Activated CD8-positive, alpha-beta memory T cell treated with anti-CD3 and anti-CD28 coated beads, Interleukin-2, amount 50 U/mL, for 48 hours (primary cell): ENCODE measurements around the gene AVEN.
"Not testable (repeated sequence)": the region's sequence is repeated elsewhere in the genome, so short reads cannot be mapped to it uniquely, and the experiment has no call there.

Experiments used
- DNase-seq: peaks from one replicate; pipeline ENCODE4 v3.0.0-alpha.2; 2020

The AVEN gene

DNA sequence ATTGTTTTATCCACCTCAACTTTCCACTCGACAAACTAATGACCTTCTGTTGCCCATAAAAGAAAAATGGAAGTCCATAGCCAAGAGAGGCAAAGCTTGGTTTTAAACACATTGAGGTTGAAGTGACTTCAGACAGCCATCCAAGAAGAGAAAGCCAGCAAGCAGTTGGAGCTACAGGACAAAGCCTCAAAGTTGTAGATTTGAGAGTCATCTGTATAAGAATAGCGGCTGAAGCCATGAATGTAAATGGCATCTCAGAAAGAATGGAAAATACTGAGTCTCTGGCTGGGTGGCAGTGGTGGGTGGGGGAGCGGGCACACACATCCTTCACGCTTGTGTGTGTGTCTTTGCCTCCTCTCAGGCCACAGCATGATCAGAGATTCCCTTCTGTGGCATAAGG is 194.8 kb downstream of the AVEN start:
- no peak for DNase-seq

DNA sequence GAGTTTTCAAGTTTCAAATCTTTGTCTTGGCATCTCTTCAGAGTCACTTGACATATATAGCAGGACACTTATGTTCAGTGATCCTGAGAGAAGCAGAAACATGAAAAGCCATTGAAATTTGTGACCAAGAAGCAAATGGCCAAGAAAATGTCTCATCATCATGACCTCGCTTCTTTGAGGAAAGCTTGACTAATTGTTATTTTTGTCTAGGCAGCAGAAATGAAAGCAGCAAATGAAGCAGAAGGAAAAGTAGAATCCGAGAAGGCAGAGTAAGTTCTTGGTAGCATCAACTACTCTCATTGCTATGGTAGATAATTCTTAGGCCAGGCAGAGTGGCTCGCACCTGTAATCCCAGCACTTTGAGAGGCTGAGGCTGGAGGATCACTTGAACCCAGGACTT is 198.4 kb downstream of the AVEN start:
- DNase-seq = no peak

DNA sequence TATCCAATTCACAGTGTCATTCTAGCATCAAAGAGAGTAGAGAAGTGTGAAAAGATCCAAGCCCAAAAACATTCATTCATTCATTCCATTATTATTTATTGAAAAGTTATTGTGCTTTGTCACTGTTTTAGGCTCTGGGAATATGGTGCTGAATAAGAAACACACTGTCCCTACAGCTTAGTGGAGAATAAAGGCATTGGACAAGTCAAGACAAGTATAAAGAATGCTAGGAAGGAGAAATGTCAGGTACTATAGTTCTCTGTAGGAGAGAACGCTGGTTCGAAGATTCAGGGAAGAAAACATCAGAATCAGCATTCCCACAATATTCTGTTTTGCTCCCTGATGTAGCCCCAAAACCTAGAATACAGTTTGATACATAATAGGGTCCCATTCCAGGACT is 199.5 kb downstream of the AVEN start:
- DNase-seq = no peak

DNA sequence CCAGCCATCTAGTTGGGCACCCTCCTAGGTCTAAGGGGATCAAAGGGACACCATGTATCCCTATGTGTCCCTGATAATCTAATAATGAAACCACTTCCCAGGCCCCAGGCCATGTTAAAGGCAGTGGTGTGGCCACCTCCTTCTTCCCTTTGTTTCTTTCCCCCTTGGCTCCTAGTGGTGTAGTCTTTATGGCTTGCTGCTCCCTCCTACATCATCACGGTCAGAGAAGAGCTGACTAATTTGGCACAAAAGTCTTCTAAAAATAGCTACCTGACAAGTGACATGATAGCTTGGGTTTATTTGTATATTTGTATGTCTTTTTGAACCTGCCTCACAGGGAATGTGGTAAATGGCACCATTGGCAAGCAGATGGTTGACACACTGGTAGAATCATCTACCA is 201.7 kb downstream of the AVEN start:
- DNase-seq = no peak

DNA sequence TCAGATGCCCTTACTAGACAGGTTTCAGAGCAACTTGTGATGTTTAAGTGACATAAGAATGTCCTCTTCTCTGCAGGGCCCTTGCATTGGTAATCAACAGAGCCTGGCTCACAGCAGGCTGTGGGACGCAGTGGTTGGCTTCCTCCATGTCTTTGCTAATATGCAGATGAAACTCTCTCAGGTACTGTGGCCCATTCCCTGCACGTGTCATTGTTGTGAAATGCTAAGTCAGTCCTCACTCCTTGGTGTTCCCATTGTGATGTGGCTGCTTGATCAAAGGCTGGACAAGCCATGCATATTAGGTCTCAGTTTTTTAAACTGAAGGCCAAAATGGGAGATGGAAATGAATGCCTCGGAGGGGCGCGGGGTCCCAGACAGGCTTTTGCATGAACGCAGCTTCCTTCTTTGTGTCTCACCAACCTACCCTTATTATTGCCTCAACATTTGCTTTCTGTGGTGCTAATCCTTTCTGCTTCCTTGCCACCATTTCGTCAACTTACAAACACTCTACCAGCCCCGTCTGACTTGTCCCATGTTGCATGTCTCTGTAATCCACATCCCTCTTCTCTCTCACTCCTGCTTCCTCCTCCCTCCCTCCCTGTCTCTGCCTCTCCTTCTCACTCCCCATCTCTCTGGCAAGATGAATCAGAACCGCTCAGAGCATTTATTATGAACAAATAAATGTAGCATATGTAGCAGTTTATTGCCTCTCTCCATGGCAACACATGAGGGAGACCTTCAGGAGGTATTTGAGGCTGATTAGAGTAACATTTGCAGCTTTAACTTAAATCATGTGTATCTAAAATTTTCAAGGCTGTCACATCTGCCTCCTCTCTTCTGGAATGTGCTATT is 203.9 kb downstream of the AVEN start:
- DNase-seq = no peak

DNA sequence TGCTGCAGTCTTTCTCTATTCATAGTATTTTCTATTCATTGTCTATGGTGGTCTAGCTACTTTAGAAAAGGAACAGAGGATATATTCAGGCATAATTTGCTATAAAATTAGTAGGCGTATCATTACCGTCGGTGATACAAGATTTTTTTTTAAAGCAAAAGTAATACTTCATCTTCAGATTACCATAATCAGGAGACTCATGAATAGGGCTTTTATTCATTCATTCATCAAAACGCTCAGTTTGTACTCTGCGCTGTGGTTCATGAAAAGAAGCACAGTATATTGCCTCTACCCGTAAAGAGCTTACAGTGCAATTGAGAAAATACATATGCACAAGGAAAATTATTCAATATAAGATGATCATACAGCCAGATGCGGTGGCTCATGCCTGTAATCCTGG is 207.4 kb downstream of the AVEN start:
- DNase-seq = no peak

DNA sequence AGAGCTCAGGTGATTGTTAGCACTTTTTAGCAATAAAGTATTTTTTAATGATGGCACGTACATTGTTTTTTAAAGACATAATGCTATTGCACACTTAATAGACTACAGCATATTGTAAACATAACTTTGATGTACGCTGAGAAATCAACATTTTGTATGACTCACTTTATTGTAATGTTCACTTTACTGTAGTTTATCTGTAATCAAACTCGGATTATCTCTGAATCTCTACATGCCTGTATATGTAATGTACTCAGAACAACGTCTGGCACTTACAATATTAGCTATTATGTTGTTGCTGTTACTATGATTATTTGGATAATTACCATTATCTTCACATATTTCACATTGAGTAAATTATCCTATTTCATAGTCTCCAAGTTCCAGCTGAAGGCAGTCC is 208.7 kb downstream of the AVEN start:
- DNase-seq = no peak

DNA sequence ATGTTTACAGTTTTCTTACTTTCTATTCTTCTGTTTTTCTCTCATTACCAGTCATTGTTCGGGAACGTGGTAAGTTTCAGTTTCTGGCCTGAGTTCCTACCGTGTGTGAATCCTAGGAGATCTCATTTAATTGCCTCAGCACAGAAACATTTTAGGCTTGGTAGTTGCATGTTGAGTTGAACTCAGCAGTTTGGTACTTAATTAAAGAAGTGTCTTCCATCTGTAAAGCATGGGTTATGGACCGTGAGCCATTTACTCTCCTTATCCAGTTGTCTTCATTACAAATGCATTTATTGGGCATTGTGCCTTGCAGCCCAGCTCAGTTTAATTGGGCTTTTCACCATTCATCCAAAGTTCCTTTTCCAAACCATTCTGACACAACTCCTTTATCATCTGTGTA is 212.8 kb downstream of the AVEN start:
- DNase-seq = no peak

DNA sequence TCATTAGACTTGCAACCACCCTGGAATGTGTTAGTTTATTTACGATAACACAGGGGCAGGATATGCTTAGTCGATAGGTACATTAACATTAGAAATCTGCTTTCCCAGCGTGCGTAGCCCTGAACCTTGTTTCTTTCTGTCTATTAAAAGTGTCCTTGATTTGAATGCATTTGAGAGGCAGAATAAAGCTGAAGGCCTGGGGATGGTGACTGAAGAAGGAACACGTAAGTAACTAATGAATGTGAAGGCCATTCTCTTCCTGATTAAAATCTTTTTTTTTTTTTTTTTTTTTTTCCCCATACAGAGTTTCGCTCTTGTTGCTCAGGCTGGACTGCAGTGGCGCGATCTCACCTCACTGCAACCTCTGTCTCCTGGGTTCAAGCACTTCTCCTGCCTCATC is 213.6 kb downstream of the AVEN start:
- no peak for DNase-seq

DNA sequence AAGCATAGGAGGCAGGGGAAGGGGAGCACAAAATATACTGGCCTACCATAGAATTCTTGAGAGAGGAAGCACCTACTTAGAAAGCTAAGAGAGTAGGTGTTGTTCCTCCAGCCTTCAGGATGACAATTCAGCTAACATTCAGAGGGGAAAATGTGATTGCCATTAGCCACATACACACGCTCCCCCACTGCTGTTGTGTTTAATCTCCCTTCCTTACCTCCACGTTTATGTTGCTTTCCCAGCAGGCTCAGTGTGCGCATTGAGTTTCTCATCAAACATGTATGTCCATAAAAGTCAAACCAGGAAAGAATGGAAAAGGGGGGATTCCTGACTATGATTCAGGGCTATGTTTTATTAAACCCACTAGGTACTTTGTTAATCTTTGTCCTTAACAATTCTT is 215.9 kb downstream of the AVEN start:
- DNase-seq = no peak

DNA sequence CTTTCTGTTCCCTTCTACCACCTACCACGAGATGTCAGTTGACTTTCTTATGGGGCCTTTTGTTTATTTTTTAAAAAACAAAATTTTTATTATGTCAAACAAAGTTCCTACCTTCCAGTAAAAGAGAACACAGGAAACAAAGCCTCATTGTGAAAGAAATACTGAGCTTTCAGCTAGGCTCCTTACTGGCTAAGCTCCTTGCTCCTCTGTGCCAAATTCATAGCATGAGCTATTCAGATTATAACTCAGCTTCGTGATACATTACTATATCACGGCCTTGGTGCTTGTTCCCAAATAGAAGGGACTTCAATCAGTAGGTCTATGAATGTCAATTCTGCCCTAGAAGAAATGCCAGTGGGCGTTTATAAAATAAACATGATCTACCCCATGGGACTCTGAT is 216.5 kb downstream of the AVEN start:
- no peak for DNase-seq

DNA sequence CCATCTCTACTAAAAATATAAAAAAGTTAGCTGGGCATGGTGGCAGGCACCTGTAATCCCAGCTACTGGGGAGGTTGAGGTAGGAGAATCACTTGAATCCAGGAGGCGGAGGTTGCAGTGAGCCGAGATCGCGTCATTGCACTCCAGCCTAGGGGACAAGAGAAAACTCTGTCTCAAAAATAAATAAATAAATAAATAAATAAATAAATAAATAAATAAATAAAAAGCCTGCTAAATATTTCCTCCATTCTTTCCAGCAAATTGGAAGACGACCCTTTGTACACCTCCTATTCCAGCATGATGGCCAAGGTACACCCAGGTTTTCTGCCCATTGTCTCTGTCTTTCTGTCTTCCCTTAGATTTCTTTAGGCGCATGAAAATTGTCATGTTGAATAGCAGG is 219.5 kb downstream of the AVEN start:
- not testable (repeated sequence) for DNase-seq
